ENCODE results near the gene LSP1. TPM values are rescaled to one million over a fixed set of nuclear protein-coding genes. Genes with fewer than 3 reads are reported as not detected.

LSP1 gene
- total and polyA plus RNA-seq, 2 donors from 2014 or later: 8.4 to 26.1 TPM

GRCh38 chr11:1830004-1830321 lies 22.9 kb upstream of the LSP1 start:
- H3K36me3 ChIP-seq (ENCODE audit: control insufficient read depth in 2 of 3, insufficient read depth in 3 of 3, low read length in 3 of 3): no peaks in the 10 kb centered on the region
- no peak overlapping the region for H3K4me3 ChIP-seq (ENCODE audit: low read length in 3 of 3)
- peaks cover 0 to 12% (median 0%) of the 10 kb centered on the region in 3 donors for H3K4me1 ChIP-seq (ENCODE audit: control insufficient read depth in 2 of 3, insufficient read depth in 2 of 3, low read depth in 1 of 3, low read length in 3 of 3)
- TF ChIP-seq CTCF (IDR thresholded peaks at IDR 0.05; ENCODE audit: borderline replicate concordance, extremely low read depth, insufficient read depth): no peak
- DNase-seq (no peak), FAIRE-seq (no peak)
- H3K27ac ChIP-seq (ENCODE audit: low read depth in 2 of 2, low read length in 2 of 2): no peak overlapping the region
- intact Hi-C loops (cut with DNase I): loop anchor here (5.0 to 10.0 kb wide), 2 partner anchors 138 to 325 kb away; no protein-coding TSS in a partner anchor
- H3K27me3 ChIP-seq (ENCODE audit: control insufficient read depth, insufficient read depth, low read length): no peaks in the 10 kb centered on the region
- H3K9me3 ChIP-seq (ENCODE audit: control insufficient read depth in 2 of 3, insufficient read depth in 1 of 3, low read length in 3 of 3): no peaks in the 10 kb centered on the region
- H3K9ac ChIP-seq (ENCODE audit: low read length in 3 of 3): no peak overlapping the region

DNA sequence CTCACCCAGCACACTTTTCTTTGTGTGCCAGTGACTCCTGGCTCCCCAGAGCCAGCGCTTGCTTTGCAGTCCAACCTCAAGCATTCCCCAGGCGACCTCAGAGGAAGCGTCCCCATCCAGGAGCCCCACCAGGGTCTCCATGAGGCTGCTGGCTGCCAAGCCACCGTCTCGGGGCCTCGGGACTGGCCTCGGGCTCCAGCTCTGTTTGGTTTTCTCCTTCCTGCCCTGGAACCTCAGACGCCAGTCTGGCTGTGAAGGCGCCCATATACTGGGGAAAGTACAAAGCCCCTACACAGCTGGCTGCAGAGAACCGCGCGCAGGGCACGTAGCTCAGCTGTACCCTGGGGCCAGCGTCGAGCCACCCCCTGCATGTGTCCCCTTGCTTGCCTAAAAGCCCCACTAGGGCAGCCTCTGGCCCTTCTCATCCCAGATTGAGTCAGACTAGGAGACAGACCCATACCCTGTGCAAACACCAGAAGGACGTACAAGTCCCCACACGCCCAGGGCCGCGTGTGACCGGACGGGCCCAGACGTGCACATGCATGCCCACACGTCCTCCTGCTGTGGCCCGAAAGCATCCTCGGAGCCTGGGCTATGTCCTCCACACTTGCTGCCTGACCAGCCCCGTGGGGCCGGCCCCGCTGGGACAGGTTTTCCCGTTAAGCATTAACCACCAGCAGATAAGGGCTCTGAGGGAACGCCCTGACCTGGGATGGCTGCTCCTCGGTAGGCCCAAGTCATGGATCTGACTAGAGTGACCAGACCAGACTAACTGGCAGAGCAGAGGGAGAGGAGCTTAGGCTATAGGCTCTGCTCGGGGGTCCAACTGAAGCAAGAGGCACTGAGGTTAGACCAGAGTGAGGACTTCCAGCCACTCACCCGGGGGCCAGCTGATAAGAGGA lies 22.3 kb upstream of the LSP1 start:
- Histone ChIP-seq H3K27ac (ENCODE audit: low read depth in 2 of 2, low read length in 2 of 2) (no peak overlapping the region), H3K4me3 (ENCODE audit: low read length in 3 of 3) (no peak overlapping the region), H3K27me3 (ENCODE audit: control insufficient read depth, insufficient read depth, low read length) (no peaks in the 10 kb centered on the region), H3K9me3 (ENCODE audit: control insufficient read depth in 2 of 3, insufficient read depth in 1 of 3, low read length in 3 of 3) (no peaks in the 10 kb centered on the region), H3K4me1 (ENCODE audit: control insufficient read depth in 2 of 3, insufficient read depth in 2 of 3, low read depth in 1 of 3, low read length in 3 of 3) (peaks cover 0 to 12% (median 0%) of the 10 kb centered on the region in 3 donors), H3K9ac (ENCODE audit: low read length in 3 of 3) (no peak overlapping the region), H3K36me3 (ENCODE audit: control insufficient read depth in 2 of 3, insufficient read depth in 3 of 3, low read length in 3 of 3) (no peaks in the 10 kb centered on the region)
- peak in 3 of 5 donors; percentile 35 to 85 (median 58) for DNase-seq
- FAIRE-seq: no peak
- TF ChIP-seq CTCF (IDR thresholded peaks at IDR 0.05; ENCODE audit: borderline replicate concordance, extremely low read depth, insufficient read depth): no peak
- intact Hi-C loops (cut with DNase I): loop anchor here (5.0 to 10.0 kb wide), 2 partner anchors 138 to 324 kb away; no protein-coding TSS in a partner anchor

- Histone ChIP-seq H3K27me3 (ENCODE audit: control insufficient read depth, insufficient read depth, low read length) (no peaks in the 10 kb centered on the region), H3K9ac (ENCODE audit: low read length in 3 of 3) (peak overlapping the region in 1 of 3 donors; percentile 3), H3K9me3 (ENCODE audit: control insufficient read depth in 2 of 3, insufficient read depth in 1 of 3, low read length in 3 of 3) (no peaks in the 10 kb centered on the region), H3K36me3 (ENCODE audit: control insufficient read depth in 2 of 3, insufficient read depth in 3 of 3, low read length in 3 of 3) (no peaks in the 10 kb centered on the region), H3K4me1 (ENCODE audit: control insufficient read depth in 2 of 3, insufficient read depth in 2 of 3, low read depth in 1 of 3, low read length in 3 of 3) (peaks cover 0 to 12% (median 0%) of the 10 kb centered on the region in 3 donors), H3K4me3 (ENCODE audit: low read length in 3 of 3) (no peak overlapping the region), H3K27ac (ENCODE audit: low read depth in 2 of 2, low read length in 2 of 2) (no peak overlapping the region)
- TF ChIP-seq CTCF (IDR thresholded peaks at IDR 0.05; ENCODE audit: borderline replicate concordance, extremely low read depth, insufficient read depth): no peak
- FAIRE-seq: no peak
- intact Hi-C loops (cut with DNase I): loop anchor here (5.0 to 10.0 kb wide), 2 partner anchors 139 to 323 kb away; no protein-coding TSS in a partner anchor
- DNase-seq: peak in 2 of 5 donors; percentile 45 to 68
Observed at GRCh38 chr11:1831338-1832210, 21.3 kb upstream of the LSP1 start.
